Left cardiac atrium (tissue), 4 donors: ENCODE measurements around the gene ALS2CL. TPM values are rescaled to one million over a fixed set of nuclear protein-coding genes. Genes with fewer than 3 reads are reported as not detected.

Experiments used
- ATAC-seq, 2 donors: fragments of 200-7000 bp; cut with Tn5 transposase; one replicate each; pipeline ENCODE4 v1.9.1; 2020; ENCODE audit warnings: mild to moderate bottlenecking in 2 of 2, moderate library complexity in 2 of 2
- DNase-seq: peaks from one replicate; pipeline ENCODE4 v3.0.0-alpha.2; 2020
- intact Hi-C, 2 donors: fragments of 100-400 bp; cut with DNase I; formaldehyde crosslinking; loops; one replicate each; pipeline versions ENCODE4 v1.14.1 to v1.15.1; 2022 to 2023
- total RNA-seq, 2 donors: library from RNA; stranded (reverse); fragmentation: NEBNext Ultra II Directional; extraction: Animal tissue kit (Norgen Biotek cat#: 25700); gene quantifications; one replicate each; pipeline ENCODE4 v1.2.1, GENCODE V29; 2021
- donor health status: DM: no; HTN: yes; CAD: no.
- donor health status: DM: no; HTN: yes; CAD: no; lungs with severe emphysema.
- donor health status: DM: yes; HTN: yes; CAD: no.
- donor health status: Dilated cardiomyopathy.

ALS2CL gene
- total RNA-seq, 2 donors from 2014 or later, result 17.3 to 23.8 TPM

DNA sequence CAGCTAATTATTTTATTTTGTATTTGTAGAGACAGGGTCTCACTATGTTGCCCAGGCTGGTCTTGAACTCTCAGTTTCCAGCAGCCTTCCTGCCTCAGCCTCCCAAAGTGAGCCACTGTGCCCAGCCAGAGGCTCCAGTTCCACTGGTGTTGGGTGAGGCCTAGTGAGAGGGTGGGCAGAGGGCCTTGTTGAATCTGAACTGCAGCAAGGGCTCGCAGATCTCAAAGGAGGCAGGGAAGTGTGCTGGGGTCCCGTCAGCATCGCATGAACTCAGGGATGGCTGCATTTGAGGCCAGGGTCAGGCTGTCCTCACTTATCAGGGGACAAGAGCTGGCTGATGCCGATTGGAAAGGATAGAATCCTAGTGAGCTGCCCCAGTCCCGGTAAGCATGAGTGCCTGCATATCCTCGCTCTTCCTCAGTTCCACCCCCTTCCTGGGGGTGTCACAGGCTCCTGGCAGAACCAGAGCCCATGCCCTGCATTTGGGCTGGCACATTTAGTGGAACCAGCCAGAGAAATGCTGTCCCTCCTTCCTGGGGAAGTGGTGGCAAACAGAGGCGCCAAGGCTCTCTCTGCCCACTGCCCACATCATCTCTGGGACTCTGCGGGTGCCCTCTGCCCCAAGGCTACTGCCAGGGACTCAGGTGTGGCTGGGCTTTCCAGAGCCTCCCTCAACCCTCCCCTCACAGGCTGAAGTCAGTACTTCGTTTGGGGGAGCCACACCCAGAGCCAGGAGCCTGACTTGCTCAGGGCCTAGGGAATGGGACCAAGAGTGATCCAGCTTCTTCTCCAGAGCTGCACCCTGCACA, 24.1 kb downstream of the ALS2CL start:
- DNase-seq (peak; percentile 22), ATAC-seq (no peak)
- intact Hi-C loops, result no loop called here

DNA sequence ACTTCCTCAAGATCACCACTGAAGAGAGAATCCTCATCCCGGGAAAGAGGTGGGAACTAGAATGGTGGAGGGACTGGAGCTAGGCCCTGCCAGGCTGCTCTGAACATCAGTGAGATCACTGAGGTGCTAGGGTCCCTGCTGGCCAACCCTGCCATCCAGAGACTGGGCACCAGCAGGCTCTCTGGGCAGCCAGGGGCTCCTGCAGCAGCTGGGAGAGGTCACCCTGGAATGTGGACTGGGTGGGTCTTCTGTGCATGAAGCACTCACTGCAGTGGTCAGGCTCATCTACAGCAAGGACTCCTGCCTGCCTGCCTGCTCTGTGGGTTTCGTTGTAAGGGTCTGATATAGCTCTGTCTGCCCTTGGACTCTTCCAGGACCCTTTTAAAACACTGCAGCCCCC, 24.9 kb downstream of the ALS2CL start:
- intact Hi-C loops, result no loop called here
- DNase-seq (peak; percentile 9), ATAC-seq (no peak)

DNA sequence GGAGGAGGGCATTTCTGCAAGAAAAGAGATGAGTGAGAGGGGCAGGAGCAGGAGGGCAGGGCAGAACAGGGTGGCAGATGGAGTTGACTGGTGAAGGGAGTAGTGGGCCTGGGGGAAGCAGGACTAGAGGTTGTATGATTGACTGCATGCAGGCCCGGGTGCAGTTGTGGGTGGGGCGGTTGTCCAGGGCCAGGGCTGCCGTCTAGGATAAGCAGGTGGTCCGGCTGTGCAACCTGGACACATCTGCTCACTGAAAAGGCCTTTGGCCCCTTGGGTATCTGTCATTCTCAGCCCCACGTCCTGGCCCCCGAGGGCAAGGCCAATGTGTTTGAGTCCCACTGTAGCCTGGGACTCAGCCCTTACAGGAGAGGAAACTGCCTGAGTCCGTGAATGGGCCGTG, 25.4 kb downstream of the ALS2CL start:
- DNase-seq, result peak; percentile 23
- no peak for ATAC-seq
- intact Hi-C loops, result no loop called here

DNA sequence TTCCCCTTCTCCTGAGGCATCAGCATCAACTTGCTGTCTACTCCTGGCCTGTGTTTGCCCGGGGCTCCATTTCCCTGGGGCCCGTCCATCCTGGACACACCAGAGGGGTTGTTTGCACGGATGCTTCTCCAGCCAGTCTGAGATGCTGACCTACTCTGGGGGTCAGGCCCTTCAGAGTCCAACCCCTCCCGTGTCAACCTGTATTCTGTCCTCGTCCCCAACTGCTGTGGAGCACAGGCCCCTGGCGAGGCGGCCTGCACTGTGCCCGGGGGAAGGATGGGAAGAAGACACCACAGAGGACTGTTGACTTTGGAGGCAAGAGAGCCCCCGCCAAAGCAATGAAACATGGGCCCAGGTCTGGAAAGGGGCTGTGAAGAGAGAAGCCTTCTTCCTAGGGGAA, 25.8 kb downstream of the ALS2CL start:
- DNase-seq (peak; percentile 13), ATAC-seq (no peak)
- intact Hi-C loops, result no loop called here

DNA sequence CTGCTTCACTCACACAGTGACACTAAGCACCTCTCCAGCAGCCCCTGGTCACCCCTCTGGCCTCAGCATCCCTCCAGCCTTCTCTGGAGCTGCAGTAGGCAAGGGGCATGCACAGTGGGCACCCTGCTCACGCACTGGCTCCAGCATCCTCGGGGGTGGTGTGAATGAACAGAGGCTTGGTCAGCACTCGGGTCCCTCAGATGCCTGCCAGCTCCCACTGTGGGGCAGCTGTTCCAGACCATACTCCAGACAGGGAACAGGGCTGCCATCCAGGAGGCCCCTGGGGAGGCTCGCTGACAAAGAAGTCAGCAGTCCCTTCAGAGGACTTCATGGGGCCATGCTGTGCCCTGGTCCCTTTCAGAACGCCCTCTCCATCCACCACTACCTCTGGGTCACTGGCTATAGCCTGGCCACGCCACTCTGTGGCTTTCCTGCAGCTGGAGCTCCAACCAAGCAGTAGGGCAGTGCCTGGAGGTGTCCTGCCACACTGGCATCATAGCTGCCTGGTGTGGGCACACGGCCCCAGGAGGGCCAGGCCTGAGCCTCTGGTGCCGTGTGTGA, 26.3 kb downstream of the ALS2CL start:
- intact Hi-C loops, result no loop called here
- ATAC-seq (no peak), DNase-seq (peak; percentile 15)

DNA sequence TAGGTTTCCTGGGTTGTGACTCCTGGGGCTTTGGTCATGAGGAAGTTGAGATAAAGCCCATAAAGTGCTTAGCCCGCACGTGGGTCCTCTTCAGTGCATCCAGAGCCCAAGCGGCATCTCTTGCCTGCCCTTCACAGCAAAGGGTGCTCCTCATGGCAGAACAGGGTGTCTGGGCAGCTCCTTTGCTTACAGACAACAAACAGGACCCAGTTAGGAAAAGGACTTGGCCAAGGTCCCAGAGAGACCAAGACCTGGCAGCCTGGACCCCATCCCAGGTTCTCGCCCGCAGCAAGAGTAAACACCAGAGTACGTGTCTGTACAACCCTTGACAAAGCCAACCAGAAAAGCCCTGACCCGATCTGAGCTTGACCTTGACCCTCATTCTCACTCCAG, 27.0 kb downstream of the ALS2CL start:
- intact Hi-C loops, result no loop called here
- ATAC-seq, result peak in 1 of 2 donors; percentile 31
- DNase-seq, result peak; percentile 42

DNA sequence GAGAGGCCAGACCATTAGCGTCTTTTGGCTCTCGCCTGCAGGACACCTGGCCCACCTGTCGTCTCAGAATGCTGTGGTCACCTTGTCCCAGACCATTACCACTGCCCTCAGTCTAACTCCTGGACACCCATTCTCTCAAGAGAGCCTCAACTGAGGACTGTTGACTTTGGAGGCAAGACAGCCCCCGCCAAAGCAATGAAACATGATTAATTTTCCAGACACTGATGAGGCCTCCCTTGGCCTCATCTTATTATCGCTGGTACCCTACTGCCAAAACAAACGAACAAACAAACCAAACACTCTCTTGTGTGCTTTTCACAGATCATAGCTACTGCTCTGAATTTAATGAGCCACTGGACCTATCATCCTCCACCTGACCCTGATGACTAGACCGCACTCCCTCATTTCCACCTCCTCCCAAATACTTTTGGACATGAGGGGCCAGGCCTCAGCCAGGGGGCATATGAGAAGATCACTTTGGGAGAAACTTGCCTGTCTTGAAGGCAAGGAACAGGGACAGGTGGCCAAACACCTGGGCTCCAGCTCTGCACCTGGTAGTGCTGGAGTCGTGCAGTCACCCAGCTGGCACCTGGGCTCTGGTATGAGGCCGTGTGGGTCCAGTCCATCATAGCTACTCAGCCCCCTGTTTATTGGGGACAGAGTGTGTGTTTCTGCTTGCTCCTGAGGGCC, 27.6 kb downstream of the ALS2CL start:
- DNase-seq (peak; percentile 17), ATAC-seq (no peak)
- intact Hi-C loops, result no loop called here

DNA sequence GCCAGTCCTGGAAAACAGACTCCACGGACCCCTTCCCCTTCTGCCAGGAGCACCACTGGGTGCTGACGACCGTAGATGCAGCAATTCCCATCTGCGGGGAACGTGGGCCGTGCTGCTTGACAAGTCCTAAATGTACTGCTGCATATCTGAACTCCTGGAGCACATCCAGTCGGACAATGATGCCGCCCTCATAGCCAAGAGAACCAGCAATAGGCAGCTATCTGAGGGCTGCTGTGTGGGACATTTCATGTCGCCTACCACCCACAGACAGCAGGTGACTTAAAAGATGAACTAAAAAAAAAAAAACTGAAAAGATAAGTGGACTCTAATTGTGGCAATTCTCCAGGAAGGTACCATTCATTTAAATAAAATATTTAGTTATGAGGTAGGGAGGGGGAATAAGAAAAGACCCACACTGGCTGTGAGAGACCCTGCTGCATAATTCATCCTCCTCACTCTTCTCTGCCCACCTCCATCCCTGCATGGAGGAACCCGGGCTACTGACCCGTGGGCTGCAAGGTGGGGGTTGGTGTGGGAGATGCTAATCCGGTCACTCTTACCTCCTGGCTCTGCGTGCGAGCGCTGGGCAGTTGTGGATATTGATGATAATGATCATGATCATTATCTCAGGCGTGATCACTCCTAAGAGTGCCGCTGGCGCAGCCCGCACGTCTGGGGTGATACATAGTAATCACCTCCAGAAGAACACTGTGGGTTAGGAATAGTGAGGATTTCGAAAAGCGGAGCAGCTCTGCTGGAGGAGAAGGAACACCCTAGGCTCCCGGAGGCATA, 28.3 kb downstream of the ALS2CL start:
- ATAC-seq (peak; percentile 13 to 32), DNase-seq (peak; percentile 47)
- intact Hi-C loops, result no loop called here

DNA sequence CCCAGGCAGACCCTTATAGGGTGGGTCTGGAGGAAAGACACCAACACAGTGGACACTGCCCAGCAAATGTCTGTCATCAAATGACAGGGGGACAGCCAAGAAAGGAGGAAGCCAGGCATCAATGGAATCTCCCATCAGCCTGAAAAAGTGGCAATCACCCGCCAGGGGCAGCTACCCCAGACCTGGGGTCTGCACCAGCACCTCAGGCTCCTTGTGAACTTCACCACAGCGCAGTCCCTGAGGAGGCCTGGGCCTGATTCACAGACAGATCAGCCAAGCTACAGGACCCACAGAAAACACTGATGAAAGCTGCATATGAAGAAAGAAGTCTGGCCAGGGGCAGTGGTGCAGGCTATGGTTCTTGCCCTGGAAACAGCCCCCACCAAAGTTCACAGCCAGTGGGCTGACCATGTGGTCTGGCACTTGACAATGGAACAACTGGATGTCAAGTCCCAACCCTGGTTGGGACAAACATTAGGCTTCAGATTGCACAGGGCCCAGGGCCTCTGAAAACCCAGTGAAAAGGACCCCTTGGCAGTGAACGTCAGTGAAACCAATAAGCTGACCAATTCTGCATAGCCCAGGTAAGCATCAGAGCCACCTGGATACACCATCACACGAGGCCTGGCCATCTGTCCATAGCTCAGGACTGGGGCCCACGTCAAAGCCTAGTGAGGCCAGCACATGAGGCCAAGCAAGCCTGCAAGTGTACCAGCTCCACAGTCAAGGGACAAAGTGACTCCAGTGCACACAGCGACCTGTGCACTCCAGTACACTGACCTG, 29.1 kb downstream of the ALS2CL start:
- DNase-seq, result peak; percentile 14
- intact Hi-C loops, result no loop called here
- ATAC-seq, result no peak

DNA sequence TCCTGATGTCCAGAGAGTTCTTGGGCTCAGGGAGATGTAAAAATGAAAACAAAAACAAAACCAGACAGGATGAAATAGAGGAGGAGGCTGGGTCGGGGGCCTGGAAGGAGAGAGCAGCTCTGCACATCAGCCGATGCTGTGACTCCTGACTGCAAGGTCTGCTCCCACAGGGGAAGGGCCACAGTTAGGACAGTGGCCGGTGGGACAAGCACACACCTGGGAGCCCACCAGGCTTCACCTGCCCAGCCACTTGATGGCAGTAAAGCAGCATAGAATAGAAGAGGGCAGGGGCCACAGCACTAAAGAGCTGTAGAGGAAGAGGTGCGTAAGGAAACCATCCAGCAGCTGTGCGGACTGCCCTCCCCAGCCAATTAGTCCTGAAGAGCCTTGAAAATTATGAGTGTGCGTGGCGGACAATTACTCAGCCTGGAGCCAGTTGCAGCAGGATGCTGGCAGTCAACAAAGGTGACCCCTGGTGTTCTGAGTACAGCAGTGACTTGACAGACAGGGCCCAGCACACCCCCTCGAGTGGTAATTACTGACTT, 29.8 kb downstream of the ALS2CL start:
- DNase-seq (peak; percentile 30), ATAC-seq (peak; percentile 13 to 34)
- intact Hi-C loops, result no loop called here

DNA sequence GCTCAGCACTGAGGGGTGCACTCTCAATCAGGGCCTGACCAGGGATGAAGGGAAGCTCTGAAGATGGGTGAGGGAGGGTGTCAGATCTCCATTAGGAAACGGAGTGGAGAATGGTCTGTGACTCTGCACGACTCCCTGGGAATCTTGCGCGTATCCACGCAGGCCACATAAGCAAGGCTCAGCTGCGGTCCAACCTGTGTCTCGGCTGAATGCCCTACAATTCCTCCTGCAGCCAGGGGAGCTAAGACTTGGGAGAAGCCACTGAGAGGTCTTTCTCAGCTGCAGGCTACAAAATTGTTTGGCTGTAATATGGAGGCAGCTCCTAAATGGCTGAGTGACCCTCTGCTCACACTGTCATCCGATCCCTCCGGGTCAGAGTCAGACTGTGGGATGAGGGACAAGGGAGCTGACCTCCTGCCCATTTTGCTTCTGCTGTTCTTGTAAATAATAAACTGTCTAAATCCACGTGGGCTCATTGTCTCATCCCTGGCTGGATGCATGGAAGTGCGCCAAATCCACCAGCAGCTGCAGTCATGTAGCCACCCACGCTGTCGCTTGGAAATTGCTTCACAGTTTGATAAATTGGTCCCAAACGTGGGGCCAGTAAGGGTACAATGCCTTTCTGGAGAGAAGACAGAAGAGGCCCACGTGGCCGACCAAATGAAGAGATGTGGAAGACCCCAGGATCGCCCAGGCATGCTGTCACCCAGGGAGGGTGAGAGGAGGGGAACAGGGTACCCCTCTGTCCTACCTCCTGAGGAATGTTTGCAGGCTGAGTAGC, 30.5 kb downstream of the ALS2CL start:
- ATAC-seq, result peak in 1 of 2 donors; percentile 12
- peak; percentile 69 for DNase-seq
- intact Hi-C loops, result no loop called here

DNA sequence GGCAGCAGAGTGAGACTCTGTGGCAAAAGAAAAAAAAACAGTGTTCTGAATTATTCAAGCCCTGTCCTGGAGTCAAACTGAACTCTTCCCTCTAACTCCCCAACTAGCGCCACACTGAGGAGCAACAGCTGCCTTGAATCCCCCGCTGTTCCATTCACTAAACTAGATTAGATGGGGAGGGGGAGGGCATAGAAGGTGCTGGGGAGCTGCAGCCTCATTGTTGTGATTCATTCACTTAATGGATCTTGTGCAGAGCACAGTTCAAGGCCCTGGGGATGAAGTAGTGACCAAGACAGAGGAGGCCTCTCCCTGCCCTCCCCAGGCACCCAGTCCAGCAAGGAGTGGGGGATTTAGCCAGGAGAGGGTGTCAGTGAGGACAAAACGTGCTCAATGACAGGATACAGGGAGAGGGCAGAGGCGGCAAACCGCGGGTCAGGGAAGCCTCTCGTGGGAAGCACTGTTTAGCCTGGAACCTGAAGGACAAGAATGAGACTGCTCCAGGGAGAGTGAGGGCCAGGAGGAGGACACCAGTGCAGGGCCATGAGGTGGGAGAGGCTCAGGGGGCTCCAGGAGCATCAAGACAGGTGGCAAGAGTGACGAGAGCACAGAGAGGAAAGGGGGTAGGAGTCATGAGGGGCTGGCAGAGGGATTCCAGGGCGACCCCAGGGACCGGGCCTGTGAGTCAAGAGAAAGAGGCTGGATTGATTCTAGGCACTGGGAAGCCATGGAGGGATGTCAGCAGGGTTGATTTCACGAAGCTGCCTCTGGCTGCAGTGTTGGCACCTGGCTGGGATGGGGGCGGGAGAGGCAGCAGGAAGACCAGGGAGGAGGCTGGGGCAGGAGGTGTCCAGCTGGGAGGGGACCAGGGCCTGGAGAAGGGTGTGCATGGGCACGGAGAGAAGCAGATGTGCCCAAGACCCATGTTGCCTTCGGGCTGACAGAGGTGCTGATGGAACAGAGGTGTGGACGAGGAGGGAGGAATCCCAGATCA, 31.4 kb downstream of the ALS2CL start:
- DNase-seq (no peak), ATAC-seq (no peak)
- intact Hi-C loops, result no loop called here

DNA sequence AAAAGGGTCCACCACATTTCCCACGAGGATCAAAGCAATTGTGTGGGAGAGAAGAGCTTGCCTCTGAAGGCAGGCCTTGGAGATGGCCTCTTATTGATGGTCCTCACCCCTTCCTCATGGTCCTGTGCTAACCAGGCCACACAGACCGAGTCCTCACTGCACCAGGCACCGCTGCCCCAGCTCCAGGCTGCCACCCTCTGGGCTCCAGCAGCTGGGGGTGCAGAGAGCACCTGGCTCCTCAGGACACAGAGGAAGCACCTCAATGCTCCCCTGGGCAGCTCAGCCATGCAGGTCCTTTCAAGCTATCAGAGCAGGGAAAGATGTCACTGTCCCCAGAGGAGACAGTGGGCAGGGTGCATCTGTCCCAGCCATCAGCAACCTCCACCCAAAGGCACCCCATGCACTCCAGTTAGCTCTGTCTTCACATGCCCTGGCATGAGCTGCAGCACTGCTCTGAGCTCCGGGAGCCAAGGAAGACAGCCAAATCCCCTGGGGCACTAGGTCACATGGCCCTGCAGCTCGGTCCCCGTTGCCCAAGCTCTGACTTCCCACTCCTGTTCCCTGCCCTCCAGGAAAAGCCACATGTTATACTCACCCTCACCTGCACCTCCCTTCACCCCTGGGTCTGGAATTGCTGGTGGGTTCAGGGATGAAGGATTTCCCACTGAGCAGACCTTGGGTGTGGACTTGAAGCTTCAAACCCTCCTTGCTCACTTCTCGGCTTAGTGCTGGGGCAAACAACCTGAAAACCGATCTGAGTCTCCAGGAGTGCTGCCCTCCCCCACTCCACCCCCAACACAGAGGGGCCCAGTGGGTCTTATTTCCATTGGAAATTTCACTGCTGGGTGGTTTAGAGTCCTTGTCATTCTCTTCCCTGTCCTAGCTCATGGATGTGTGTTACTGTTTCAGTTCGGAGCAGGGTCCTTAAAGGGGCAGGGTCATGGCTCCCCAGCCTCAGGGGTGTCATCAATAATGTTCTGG, 32.6 kb downstream of the ALS2CL start:
- DNase-seq (peak; percentile 25), ATAC-seq (peak; percentile 10 to 44)
- intact Hi-C loops, result no loop called here

DNA sequence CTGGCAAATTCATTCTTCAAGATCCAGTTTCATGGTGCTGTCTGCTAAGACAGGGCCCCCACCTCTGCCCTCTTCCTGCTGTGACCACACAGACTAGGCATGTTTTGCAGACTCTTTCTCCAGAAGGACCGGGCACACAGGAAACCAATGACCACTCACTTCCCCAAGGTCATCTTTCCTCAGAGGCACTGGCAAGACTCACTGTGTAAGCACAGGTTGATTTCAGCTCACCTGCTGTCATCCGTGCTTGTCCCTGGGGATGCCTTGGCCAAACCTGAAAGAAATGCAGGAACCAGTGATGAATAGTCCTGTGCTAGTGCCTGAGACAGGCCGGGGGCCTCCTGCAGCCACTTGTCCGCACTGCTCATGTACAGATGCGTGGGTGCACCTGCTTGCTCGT, 33.5 kb downstream of the ALS2CL start:
- ATAC-seq (no peak), DNase-seq (no peak)
- intact Hi-C loops, result no loop called here

DNA sequence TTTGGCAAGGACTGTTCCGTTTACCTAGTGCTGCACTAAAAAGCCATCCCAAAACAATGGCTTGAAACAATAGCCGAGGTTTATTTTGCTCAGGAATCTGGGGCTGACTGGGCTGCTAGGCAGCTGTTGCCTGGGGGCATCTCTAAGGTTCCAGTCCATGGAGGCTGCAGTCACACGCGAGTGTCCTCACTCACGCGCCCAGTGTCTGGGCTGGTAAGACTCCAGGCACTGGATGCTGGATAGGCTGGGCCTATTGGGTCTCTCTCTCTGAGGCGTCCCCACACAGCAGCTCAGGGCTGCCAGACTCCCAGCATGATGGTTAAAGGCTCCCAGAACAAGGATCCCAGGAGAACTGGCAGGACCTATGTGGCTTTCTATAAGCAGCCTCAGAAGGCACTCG, 34.2 kb downstream of the ALS2CL start:
- no peak for ATAC-seq
- no peak for DNase-seq
- intact Hi-C loops, result no loop called here
